Activated CD8-positive, alpha-beta memory T cell treated with anti-CD3 and anti-CD28 coated beads for 1 hour (primary cell): Measurements from ENCODE around the gene GPR152.
"Not testable (repeated sequence)": the region's sequence is repeated elsewhere in the genome, so short reads cannot be mapped to it uniquely, and the experiment has no call there.

Source experiments
- DNase-seq, 2 donors: peaks; one replicate each; pipeline ENCODE4 v3.0.0-alpha.2; 2020; ENCODE audit warnings: low read depth in 1 of 2; ENCODE audit errors: extremely low read depth in 1 of 2

The GPR152 gene

GRCh38 chr11:67489885-67490726 lies 37.6 kb upstream of the GPR152 start:
- no peak for DNase-seq

- DNase-seq, result no peak
Measured at GRCh38 chr11:67489203-67489884, 36.8 kb upstream of the GPR152 start.

DNA sequence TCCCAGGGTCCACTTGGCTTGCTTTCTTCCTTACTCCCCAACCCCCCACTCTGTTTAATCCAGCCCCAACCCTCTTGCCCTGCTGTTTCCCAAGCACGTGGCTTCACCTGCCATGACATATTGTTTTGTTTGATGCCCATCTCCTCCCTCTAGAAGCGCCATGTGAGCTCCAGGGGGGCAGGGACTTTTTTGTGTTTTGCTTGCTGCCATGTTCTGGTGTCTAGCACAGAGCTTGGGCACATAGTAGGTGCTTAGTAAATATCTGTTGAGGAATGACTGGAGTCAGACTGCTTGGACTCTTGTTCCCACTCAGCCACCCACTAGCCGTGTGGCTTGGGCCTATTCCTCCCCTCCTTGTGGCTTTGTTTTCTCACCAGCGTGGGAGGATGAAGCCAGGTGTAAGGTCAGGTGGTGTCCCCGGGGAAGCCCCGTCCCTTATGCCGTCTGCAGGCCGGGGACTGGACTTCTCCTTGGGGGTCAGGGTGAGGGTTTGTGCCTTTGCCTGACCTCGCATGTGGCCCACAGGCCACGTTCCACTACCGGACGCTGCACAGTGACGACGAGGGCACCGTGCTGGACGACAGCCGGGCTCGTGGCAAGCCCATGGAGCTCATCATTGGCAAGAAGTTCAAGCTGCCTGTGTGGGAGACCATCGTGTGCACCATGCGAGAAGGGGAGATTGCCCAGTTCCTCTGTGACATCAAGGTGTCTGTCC lies 34.1 kb upstream of the GPR152 start:
- DNase-seq, result no peak

- DNase-seq, result not testable (repeated sequence)
Measured at GRCh38 chr11:67485873-67486361, 33.4 kb upstream of the GPR152 start.

GRCh38 chr11:67484847-67485311 lies 32.4 kb upstream of the GPR152 start:
- DNase-seq, result no peak

DNA sequence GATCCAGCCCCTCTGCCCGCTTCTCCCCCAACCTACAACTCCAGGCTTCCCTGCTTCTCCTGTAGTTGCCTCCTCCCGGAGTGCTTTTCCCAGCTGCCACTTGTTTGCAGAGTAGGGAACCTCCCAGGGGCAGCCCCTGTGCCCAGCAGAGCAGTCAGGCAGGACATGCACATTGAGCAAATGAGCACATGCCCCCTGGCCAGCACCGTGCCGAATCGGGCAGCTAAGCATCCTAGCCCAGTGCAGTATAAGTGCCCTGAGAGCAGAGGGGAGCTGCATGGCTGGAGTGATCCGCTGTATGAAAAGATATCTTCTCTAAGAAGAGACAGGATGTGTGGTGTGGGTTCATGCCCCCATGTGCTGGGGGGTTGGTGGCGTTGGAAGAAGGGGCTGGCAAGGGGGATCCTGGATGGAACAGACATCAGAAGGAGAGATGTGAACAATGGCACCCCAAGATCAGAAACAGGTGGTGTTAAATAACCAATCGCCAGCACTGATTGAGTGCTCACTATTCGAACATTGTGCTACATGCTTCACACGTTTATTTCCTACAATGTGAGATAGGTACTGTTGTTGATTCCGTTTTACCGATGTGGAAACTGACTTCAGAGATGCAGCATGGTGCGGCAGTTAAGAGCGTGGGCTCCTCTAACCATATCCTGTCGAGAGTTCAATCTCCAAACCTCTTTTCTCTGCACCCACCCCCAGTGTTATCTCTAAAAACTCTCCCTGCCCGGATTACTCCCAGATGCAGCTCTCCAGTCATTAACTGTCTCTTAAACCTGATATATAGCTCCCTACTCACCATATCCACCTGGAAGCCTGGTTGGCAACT lies 31.5 kb upstream of the GPR152 start:
- no peak for DNase-seq

DNA sequence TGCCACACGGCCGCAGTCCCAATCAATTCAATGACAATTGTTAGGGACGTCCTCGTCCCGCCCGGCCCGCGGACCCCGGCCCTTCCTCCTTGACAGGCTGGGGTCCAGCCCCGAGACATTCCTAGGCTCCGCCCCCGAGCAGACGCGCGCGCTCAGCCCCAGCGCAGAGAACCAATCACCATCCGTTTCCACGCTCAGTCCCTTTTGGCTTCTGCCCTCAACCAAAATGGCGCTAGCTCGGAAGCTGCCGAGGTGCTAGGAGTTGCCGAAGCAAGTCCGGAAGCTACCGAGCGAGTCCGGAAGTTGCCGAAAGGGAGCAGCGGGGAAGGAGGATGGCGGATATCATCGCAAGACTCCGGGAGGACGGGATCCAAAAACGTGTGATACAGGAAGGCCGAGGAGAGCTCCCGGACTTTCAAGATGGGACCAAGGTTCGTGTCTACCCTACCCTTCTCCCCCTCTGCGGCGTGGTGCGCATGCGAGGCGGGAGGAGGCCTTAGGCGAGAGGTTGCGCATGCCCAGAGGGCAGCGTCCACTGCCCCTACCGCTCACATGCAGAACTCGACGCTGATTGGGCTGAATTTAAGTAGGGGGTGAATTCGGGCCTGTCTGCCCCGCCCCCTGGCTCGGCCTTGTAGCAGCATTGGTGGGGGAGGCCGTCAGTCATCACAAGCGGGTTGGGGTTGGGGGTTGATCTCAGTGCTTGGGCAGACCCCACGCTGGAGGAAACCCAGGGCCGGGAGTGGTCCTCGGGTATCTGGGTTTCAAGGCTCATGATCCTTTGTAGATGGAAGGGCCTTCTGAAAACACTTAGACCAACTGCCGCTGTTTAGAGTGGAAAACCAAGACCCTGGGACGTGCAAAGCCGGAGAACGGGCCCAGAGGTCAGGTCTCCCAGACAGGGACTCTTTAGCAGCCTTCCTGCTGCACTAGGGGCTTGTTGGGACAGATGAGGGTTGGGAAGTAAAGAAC lies 30.6 kb upstream of the GPR152 start, which contains the start of gene AIP:
AIP (plus strand) TSS at position 200 of the 972 bp plus-strand sequence; CDS start at position 333, 133 bp downstream.
- DNase-seq, result peak; percentile 93 to 95

GRCh38 chr11:67482275-67482826 lies 29.8 kb upstream of the GPR152 start:
- DNase-seq, result no peak

DNA sequence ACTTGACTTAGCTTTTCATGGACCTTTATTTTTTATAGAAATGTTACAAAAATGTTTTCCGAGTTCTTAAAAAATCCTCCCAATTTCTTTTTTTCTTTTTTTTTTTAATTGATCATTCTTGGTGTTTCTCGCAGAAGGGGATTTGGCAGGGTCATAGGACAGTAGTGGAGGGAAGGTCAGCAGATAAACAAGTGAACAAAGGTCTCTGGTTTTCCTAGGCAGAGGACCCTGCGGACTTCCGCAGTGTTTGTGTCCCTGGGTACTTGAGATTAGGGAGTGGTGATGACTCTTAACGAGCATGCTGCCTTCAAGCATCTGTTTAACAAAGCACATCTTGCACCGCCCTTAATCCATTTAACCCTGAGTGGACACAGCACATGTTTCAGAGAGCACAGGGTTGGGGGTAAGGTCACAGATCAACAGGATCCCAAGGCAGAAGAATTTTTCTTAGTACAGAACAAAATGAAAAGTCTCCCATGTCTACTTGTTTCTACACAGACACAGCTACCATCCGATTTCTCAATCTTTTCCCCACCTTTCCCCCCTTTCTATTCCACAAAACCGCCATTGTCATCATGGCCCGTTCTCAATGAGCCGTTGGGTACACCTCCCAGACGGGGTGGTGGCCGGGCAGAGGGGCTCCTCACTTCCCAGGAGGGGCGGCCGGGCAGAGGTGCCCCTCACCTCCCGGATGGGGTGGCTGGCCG lies 25.0 kb upstream of the GPR152 start:
- DNase-seq, result not testable (repeated sequence)

DNA sequence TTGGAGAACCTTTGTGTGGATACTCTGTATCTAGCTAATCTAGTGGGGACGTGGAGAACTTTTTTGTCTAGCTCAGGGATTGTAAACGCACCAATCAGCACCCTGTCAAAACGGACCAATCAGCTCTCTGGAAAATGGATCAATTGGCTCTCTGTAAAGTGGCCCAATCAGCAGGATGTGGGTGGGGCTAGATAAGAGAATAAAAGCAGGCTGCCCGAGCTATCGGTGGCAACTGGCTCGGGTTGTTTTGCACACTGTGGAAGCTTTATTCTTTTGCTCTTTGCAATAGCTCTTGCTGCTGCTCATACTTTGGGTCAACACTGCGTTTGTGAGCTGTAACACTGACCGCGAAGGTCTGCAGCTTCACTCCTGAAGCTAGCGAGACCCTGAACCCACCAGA lies 24.2 kb upstream of the GPR152 start:
- DNase-seq, result not testable (repeated sequence)

GRCh38 chr11:67472882-67473281 lies 20.4 kb upstream of the GPR152 start:
- DNase-seq, result no peak

GRCh38 chr11:67470337-67471002 lies 17.9 kb upstream of the GPR152 start:
- DNase-seq, result no peak

DNA sequence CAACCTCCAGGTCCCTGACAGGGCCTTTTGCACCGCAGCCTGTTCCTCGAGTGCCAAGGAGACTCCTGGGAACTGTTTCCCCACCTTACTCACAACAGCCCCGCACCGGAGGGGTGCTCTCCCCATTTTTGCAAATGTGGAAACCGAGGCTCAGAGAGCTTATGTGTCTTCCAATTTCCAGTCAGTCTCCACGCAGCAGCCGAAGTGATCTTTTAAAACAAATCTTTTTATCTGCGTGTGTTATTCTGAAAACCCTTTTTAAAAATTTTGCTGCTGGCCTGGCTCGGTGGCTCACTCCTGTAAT lies 16.9 kb upstream of the GPR152 start:
- no peak for DNase-seq

DNA sequence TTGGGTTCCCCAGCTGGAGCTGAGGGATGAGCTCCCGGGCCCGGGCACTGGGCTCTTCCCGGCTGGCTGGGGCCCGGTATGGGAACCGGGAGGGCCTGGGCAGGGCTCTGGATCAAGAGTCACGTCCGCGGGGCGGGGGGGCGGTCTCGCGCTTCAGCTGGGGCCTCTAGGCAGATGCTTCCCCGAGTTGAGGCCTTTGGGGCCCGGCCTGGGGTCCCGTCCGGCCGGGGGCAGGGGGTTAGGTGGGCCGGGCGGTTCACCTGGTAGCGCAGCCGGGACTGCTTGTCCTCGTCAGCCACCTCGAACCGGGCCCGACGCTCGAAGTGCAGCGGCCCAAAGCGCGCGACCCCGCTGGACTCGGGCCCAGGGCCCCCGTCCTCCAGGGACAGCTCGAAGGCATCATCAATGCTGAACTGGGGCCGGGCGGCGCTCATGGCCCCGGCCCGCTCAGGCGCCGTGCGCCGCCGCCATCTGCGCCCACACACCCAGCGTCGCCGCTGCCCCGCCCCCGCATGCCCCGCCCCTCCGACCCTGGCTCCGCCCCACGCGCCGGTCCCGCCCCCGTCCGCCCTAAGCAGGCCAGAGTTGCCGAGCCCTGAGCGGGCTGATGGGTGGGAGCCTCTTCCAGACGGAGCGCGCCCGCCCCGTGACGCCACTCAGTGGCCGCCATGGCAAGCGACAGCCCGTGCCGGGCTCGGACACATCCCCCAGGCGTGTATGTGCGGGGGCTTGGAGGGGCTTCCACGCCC lies 16.4 kb upstream of the GPR152 start, which contains the start of gene TMEM134:
TMEM134 (minus strand) TSS at position 493 of the 749 bp plus-strand sequence; CDS start at position 434, 59 bp downstream.
- DNase-seq, result peak; percentile 72 to 93

DNA sequence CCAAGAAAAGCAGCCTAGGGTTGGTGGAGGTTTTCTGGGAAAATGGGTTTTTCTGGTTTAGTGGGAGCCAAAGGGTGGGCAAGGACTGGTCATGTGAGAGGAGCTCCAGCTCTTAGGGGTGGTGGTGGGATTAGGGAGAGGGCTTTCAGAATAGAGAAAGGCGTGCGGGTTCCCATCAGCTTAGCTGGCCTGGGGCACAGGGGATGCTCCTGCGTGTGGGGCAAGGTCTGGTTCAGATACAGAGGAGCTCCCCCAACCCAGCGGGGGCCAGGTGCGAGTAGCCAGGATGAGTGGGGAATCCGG lies 15.9 kb upstream of the GPR152 start:
- DNase-seq, result no peak

GRCh38 chr11:67468056-67468455 lies 15.5 kb upstream of the GPR152 start:
- no peak for DNase-seq
